Astrocyte (in vitro differentiated cells and primary cell): ENCODE measurements around the gene SDR42E2.

ENCODE experiments used
- CTCF ChIP-seq: IDR thresholded peaks from 2 replicates; pipeline ENCODE4 v1.5.1; 2011; ENCODE audit warnings: low read depth, mild to moderate bottlenecking, inconsistent platforms, low read length, moderate library complexity; ENCODE audit not compliant: insufficient read depth
- EZH2 ChIP-seq: IDR thresholded peaks from 2 replicates; pipeline ENCODE4 v1.6.1; 2012; ENCODE audit warnings: mild to moderate bottlenecking, low read length, inconsistent platforms; ENCODE audit not compliant: insufficient read depth

GRCh38 chr16:22139732-22140131, 22.6 kb upstream of the SDR42E2 start:
- TF ChIP-seq CTCF (no peak), EZH2 (no peak)
